Measurements from ENCODE around the gene ZC3H13.

DNA sequence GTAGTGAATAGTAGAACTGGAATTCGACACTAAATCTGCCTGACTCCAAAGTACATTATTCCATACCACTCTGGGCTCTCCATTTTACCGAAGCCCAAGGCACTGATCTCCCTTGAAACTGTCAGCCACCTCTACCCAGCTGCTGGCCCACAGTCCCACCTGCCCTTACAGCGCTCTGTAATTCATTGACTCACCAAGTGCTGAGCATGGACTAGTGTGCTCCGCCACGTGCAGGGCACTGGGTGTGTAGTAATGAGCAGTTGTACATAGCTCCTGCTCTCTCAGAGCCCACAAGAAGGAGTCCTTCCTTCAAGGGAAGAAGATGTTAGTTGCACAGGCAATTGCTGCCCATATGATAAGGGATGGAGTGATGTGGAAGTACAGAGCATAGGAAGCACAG is 124.4 kb downstream of the ZC3H13 start:
- TF ChIP-seq CTCF (IDR thresholded peaks at IDR 0.05) (no peak), POLR2A (IDR thresholded peaks at IDR 0.05) (no peak)

Data from upper lobe of left lung (tissue), 4 donors.